GF-D8 (cell line): Measurements from ENCODE around the gene LYPD6.

Source experiments
- DNase-seq: peaks from one replicate; lab custom pipeline; 2025; lab: John Stamatoyannopoulos, UW

The LYPD6 gene

GRCh38 chr2:149348291-149348690 is 17.9 kb downstream of the LYPD6 start:
- DNase-seq, result no peak

GRCh38 chr2:149353421-149353820 is 23.0 kb downstream of the LYPD6 start:
- no peak for DNase-seq

- no peak for DNase-seq
These were observed 25.5 kb downstream of the LYPD6 start for GRCh38 chr2:149355716-149356422.

- DNase-seq, result no peak
These were observed 26.7 kb downstream of the LYPD6 start for GRCh38 chr2:149357058-149357457.

- DNase-seq, result no peak
These were observed 29.7 kb downstream of the LYPD6 start for GRCh38 chr2:149360106-149360505.

GRCh38 chr2:149363958-149364357 is 33.6 kb downstream of the LYPD6 start:
- DNase-seq, result no peak

- DNase-seq, result no peak
These were observed 34.5 kb downstream of the LYPD6 start for GRCh38 chr2:149364839-149365238.

- DNase-seq, result no peak
These were observed 35.7 kb downstream of the LYPD6 start for GRCh38 chr2:149365931-149366583.

- DNase-seq, result no peak
These were observed 39.8 kb downstream of the LYPD6 start for GRCh38 chr2:149370061-149370775.

GRCh38 chr2:149371476-149371875 is 41.1 kb downstream of the LYPD6 start:
- no peak for DNase-seq

GRCh38 chr2:149375801-149376361 is 45.5 kb downstream of the LYPD6 start:
- DNase-seq, result no peak

GRCh38 chr2:149380205-149380604 is 49.8 kb downstream of the LYPD6 start:
- no peak for DNase-seq

GRCh38 chr2:149383340-149383739 is 53.0 kb downstream of the LYPD6 start:
- no peak for DNase-seq

- DNase-seq, result no peak
These were observed 55.0 kb downstream of the LYPD6 start for GRCh38 chr2:149385350-149385749.

GRCh38 chr2:149387411-149387810 is 57.0 kb downstream of the LYPD6 start:
- no peak for DNase-seq

GRCh38 chr2:149388120-149388816 is 57.9 kb downstream of the LYPD6 start:
- DNase-seq, result no peak

- DNase-seq, result no peak
These were observed 59.2 kb downstream of the LYPD6 start for GRCh38 chr2:149389506-149390167.

- no peak for DNase-seq
These were observed 63.2 kb downstream of the LYPD6 start for GRCh38 chr2:149393614-149394013.

GRCh38 chr2:149394864-149395263 is 64.5 kb downstream of the LYPD6 start:
- DNase-seq, result no peak

- DNase-seq, result no peak
These were observed 69.7 kb downstream of the LYPD6 start for GRCh38 chr2:149399934-149400615.

GRCh38 chr2:149400997-149401396 is 70.6 kb downstream of the LYPD6 start:
- no peak for DNase-seq
